CD4-positive, alpha-beta T cell treated with Interleukin-17A for 4 hours (primary cell): Measurements from ENCODE around the gene PCAT6.

Source experiments
- DNase-seq: peaks from one replicate; pipeline ENCODE4 v3.0.0-alpha.2; 2020; ENCODE audit warnings: mixed read lengths

The PCAT6 gene

GRCh38 chr1:202850593-202851362, 40.0 kb downstream of the PCAT6 start:
- no peak for DNase-seq

- DNase-seq, result peak; percentile 47
These were observed 41.6 kb downstream of the PCAT6 start for GRCh38 chr1:202852163-202852904.

- no peak for DNase-seq
These were observed 44.0 kb downstream of the PCAT6 start for GRCh38 chr1:202854787-202855186.

GRCh38 chr1:202856014-202856413, 45.3 kb downstream of the PCAT6 start:
- no peak for DNase-seq

GRCh38 chr1:202857136-202857610, 46.4 kb downstream of the PCAT6 start:
- DNase-seq, result no peak

- no peak for DNase-seq
These were observed 47.6 kb downstream of the PCAT6 start for GRCh38 chr1:202858331-202858730.

GRCh38 chr1:202858789-202859414, 48.1 kb downstream of the PCAT6 start:
- DNase-seq, result no peak

- DNase-seq, result peak; percentile 13
These were observed 50.1 kb downstream of the PCAT6 start for GRCh38 chr1:202860744-202861419.
